PC-3 (cell line): ENCODE measurements around the gene VSIG10L2. TPM values are rescaled to one million over a fixed set of nuclear protein-coding genes. Genes with fewer than 3 reads are reported as not detected.
A peak's percentile ranks its signal among the peaks of the same experiment; 100 is the strongest.
"Not testable (repeated sequence)": the region's sequence is repeated elsewhere in the genome, so short reads cannot be mapped to it uniquely, and the experiment has no call there.

Experiments
- ATAC-seq: fragments of 200-7000 bp; cut with Tn5 transposase; 2 replicates; pipeline ENCODE4 v1.9.1; 2020; ENCODE audit warnings: mild to moderate bottlenecking, moderate library complexity
- BruUV-seq: library from RNA; stranded (reverse); fragments of 400-500 nt; replicated peaks from 2 replicates; lab custom pipeline; 2021; lab: Mats Ljungman, UMichigan
- CTCF ChIA-PET: fragments of 300-600 bp; sonication (Branson Sonifier 250); formaldehyde crosslinking; loops from one replicate; lab custom pipeline; 2022; ENCODE audit warnings: antibody characterized with exemption; lab: Charles Lee
- POLR2A ChIA-PET: fragments of 300-600 bp; sonication (Branson Sonifier 250); formaldehyde crosslinking; loops from one replicate; lab custom pipeline; 2022; ENCODE audit warnings: antibody characterized with exemption; ENCODE audit not compliant: unreplicated experiment; lab: Charles Lee
- DNase-seq: peaks from one replicate; pipeline ENCODE4 v3.0.0-alpha.2; 2015
- H2AFZ ChIP-seq: fragments of 300-600 bp; sonication (generic); 2 replicates; pipeline ENCODE4 v1.6.0; 2016; ENCODE audit warnings: antibody characterized with exemption, low read length
- H3F3A ChIP-seq: fragments of 300-600 bp; sonication (generic); one replicate; pipeline ENCODE4 v1.6.0; 2017; ENCODE audit warnings: antibody characterized with exemption, low read length, control low read depth, mild to moderate bottlenecking; ENCODE audit not compliant: unreplicated experiment
- H3K27ac ChIP-seq: fragments of 300-600 bp; sonication (generic); 2 replicates; pipeline ENCODE4 v1.5.1; 2016; ENCODE audit warnings: mild to moderate bottlenecking, low read length
- H3K27me3 ChIP-seq: fragments of 300-600 bp; sonication (generic); 2 replicates; pipeline ENCODE4 v1.6.1; 2016; ENCODE audit warnings: low read length, mixed read lengths
- H3K36me3 ChIP-seq: fragments of 300-600 bp; sonication (generic); 2 replicates; pipeline ENCODE4 v1.6.1; 2016; ENCODE audit warnings: low read depth, mixed run types, low read length, mixed read lengths
- H3K4me1 ChIP-seq: fragments of 300-600 bp; sonication (generic); 2 replicates; pipeline ENCODE4 v1.5.1; 2016; ENCODE audit warnings: low read length; ENCODE audit not compliant: insufficient read depth
- H3K4me2 ChIP-seq: fragments of 300-600 bp; sonication (generic); 2 replicates; pipeline ENCODE4 v1.6.0; 2016; ENCODE audit warnings: low read length
- H3K4me3 ChIP-seq: fragments of 300-600 bp; sonication (generic); 2 replicates; pipeline ENCODE4 v1.5.1; 2016; ENCODE audit warnings: mild to moderate bottlenecking, low read length, mixed read lengths
- H3K79me2 ChIP-seq: fragments of 300-600 bp; sonication (generic); 2 replicates; pipeline ENCODE4 v1.6.1; 2017; ENCODE audit warnings: low read length, mixed read lengths
- H3K9ac ChIP-seq: fragments of 300-600 bp; sonication (generic); 2 replicates; pipeline ENCODE4 v1.6.0; 2016; ENCODE audit warnings: mild to moderate bottlenecking, low read length
- H3K9me2 ChIP-seq: fragments of 300-600 bp; sonication (generic); replicated peaks from 2 replicates; pipeline ENCODE4 v1.6.1; 2016; ENCODE audit warnings: mixed run types, low read length, mixed read lengths
- H3K9me3 ChIP-seq: fragments of 300-600 bp; sonication (generic); 2 replicates; pipeline ENCODE4 v1.6.1; 2016; ENCODE audit warnings: low read length, mixed read lengths
- H4K20me1 ChIP-seq: fragments of 300-600 bp; sonication (generic); 2 replicates; pipeline ENCODE4 v1.6.1; 2016; ENCODE audit warnings: low read length, mixed read lengths
- EZH2 ChIP-seq: fragments of 300-600 bp; sonication (generic); IDR thresholded peaks from one replicate; pipeline ENCODE4 v1.6.1; 2017; ENCODE audit warnings: antibody characterized with exemption, mild to moderate bottlenecking, low read length; ENCODE audit not compliant: unreplicated experiment
- EZH2phosphoT487 ChIP-seq: fragments of 300-600 bp; sonication (generic); IDR thresholded peaks from 2 replicates; pipeline ENCODE4 v1.6.1; 2018; ENCODE audit warnings: mild to moderate bottlenecking, antibody characterized with exemption, low read length, borderline replicate concordance
- intact Hi-C: fragments of 100-400 bp; cut with micrococcal nuclease; formaldehyde crosslinking; loops from 2 replicates; pipeline ENCODE4 v1.9.0; 2023
- total RNA-seq: library from RNA; depleted of rRNA; stranded (reverse); fragments of >200 nt; gene quantifications from 2 replicates; pipeline ENCODE4 v1.2.3, GENCODE V29; 2014
- TF ChIP-seq, protein P1 (sequence below): fragments of 300-600 bp; sonication (generic); conservative IDR thresholded peaks from 2 replicates; pipeline ENCODE4 v1.5.1; 2017; ENCODE audit warnings: antibody characterized with exemption, low read depth, mild to moderate bottlenecking, low read length

The VSIG10L2 gene
- total RNA-seq, 1 experiment from 2014 or later: not detected

DNA sequence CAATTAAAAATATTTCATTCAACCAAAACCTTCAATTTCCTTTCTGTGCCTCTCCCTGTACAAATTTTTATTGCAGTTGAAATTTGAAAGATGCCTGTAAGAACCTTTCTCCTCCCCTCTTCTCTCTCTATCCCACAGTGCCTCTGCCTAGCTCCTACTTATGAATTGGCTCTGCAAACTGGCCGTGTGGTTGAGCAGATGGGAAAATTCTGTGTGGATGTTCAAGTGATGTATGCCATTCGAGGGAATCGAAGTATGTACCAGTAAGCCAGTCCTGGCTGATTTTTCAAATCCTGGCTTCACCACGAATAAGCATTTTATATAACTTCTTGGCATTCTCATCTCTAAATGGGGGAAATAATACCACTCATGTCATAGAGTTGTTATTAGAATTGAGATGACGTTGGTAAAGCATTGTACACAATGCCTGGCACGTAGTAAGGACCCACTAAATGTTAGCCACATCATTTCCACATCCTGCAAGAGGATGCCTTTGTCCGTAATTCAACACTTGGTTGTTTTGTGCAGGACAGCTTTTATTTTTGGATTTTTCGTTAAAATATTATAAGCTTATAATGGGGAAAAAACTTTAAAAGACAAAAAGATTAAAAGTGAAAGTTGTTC, 35.5 kb upstream of the VSIG10L2 start:
- H3K27me3 ChIP-seq: peaks cover 22% of the 10 kb centered on the region; the same call in 1 of the 2 replicates
- H3K4me2 ChIP-seq: peak overlapping the region; percentile 51
- H3K9ac ChIP-seq: no peak overlapping the region
- no peaks in the 10 kb centered on the region for H3K9me2 ChIP-seq
- DNase-seq: peak; percentile 8
- TF ChIP-seq EZH2phosphoT487 (no peak), EZH2 (no peak)
- TF ChIP-seq, protein P1, sequence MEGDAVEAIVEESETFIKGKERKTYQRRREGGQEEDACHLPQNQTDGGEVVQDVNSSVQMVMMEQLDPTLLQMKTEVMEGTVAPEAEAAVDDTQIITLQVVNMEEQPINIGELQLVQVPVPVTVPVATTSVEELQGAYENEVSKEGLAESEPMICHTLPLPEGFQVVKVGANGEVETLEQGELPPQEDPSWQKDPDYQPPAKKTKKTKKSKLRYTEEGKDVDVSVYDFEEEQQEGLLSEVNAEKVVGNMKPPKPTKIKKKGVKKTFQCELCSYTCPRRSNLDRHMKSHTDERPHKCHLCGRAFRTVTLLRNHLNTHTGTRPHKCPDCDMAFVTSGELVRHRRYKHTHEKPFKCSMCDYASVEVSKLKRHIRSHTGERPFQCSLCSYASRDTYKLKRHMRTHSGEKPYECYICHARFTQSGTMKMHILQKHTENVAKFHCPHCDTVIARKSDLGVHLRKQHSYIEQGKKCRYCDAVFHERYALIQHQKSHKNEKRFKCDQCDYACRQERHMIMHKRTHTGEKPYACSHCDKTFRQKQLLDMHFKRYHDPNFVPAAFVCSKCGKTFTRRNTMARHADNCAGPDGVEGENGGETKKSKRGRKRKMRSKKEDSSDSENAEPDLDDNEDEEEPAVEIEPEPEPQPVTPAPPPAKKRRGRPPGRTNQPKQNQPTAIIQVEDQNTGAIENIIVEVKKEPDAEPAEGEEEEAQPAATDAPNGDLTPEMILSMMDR: no peak
- H3K9me3 ChIP-seq: no peaks in the 10 kb centered on the region
- POLR2A ChIA-PET: interaction anchor here (0.6 kb wide), 2 partner anchors 130 to 287 kb away, joined by 4 to 5 read pairs; no protein-coding TSS in a partner anchor
- no peak overlapping the region for H2AFZ ChIP-seq
- no peaks in the 10 kb centered on the region for H3F3A ChIP-seq
- BruUV-seq: no TSS peak
- ATAC-seq: peak; percentile 29; the same call in 1 of the 2 replicates
- intact Hi-C loops: no loop called here
- CTCF ChIA-PET: no interaction called here
- H3K27ac ChIP-seq: no peak overlapping the region
- H3K4me1 ChIP-seq: no peaks in the 10 kb centered on the region
- H3K79me2 ChIP-seq: no peaks in the 10 kb centered on the region
- H4K20me1 ChIP-seq: no peaks in the 10 kb centered on the region
- H3K4me3 ChIP-seq: peak overlapping the region; percentile 25; the same call in 1 of the 2 replicates
- no peaks in the 10 kb centered on the region for H3K36me3 ChIP-seq

DNA sequence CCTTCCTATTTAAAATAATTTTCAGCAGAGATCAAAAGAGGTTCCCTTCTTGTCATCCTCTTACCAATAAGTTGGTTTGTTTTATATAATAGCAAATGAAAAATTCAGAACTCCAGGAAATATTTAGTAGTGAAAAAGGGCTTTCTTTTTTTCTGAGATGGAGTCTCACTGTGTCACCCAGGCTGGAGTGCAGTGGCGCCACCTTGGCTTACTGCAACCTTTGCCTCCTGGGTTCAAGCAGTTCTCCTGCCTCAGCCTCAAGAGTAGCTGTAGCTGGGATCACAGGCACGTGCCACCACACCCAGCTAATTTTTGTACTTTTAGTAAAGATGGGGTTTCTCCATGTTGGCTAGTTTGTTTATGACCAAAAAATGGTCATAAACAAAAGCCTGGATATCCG, 31.2 kb upstream of the VSIG10L2 start:
- intact Hi-C loops, H3K27ac ChIP-seq, H3K9ac ChIP-seq, H3F3A ChIP-seq, ATAC-seq, H3K4me2 ChIP-seq, BruUV-seq, POLR2A ChIA-PET, H3K36me3 ChIP-seq, H2AFZ ChIP-seq, H3K4me1 ChIP-seq, H3K9me3 ChIP-seq, DNase-seq, CTCF ChIA-PET, H4K20me1 ChIP-seq, H3K79me2 ChIP-seq, H3K4me3 ChIP-seq, H3K9me2 ChIP-seq: not testable (repeated sequence)
- peaks cover 35% of the 10 kb centered on the region for H3K27me3 ChIP-seq

DNA sequence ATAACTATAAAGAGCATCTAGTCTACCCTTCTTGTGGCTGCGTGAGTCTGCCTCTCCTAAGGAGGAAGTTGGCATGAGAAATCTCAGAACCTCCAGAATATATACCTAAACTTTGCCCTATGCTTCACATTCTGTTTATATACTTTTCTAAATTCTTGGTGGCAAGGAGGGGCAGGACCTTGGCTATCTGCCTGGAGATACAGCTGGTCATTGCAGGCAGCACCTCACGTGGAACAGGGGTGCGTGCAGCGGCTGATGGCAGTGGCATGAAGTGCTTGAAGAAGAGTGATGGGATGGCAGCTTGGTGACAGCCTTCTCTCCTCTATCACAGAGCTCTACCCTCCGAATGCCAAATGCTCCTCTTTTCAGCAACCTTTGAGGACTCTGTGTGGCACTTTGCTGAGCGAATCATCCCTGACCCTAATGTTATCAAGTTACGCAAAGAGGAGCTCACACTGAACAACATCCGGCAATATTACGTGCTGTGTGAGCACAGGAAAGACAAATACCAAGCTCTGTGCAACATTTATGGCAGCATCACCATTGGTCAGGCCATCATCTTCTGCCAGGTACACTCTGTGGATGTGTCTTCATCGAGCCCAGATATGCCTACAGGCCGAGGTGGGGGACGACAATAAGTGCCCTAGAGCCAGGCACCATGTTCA, 29.0 kb upstream of the VSIG10L2 start:
- no peak for ATAC-seq
- H3K9ac ChIP-seq: no peak overlapping the region
- TF ChIP-seq, protein P1: no peak
- no peak for TF ChIP-seq EZH2phosphoT487
- TF ChIP-seq EZH2: no peak

More for the DNA sequence above, 29.0 kb upstream of the VSIG10L2 start:
- BruUV-seq: no TSS peak
- no peaks in the 10 kb centered on the region for H3F3A ChIP-seq
- no peak overlapping the region for H3K27ac ChIP-seq
- DNase-seq: peak; percentile 11
- POLR2A ChIA-PET: no interaction called here
- no peak overlapping the region for H3K4me2 ChIP-seq
- no peaks in the 10 kb centered on the region for H3K36me3 ChIP-seq
- no peaks in the 10 kb centered on the region for H3K79me2 ChIP-seq
- intact Hi-C loops: no loop called here
- no peaks in the 10 kb centered on the region for H3K9me2 ChIP-seq
- H3K9me3 ChIP-seq: no peaks in the 10 kb centered on the region
- CTCF ChIA-PET: interaction anchor here (1.1 kb wide), 1 partner anchor 197 kb away, joined by 3 read pairs; no protein-coding TSS in a partner anchor
- H3K4me1 ChIP-seq: no peaks in the 10 kb centered on the region
- H3K27me3 ChIP-seq: peaks cover 23% of the 10 kb centered on the region
- no peak overlapping the region for H3K4me3 ChIP-seq
- no peaks in the 10 kb centered on the region for H4K20me1 ChIP-seq
- no peak overlapping the region for H2AFZ ChIP-seq
